HepG2 (cell line): ENCODE measurements around the gene FBF1. TPM values are rescaled to one million over a fixed set of nuclear protein-coding genes. Genes with fewer than 3 reads are reported as not detected.

Experiments
- ATF2 ChIP-seq: sonication (generic); formaldehyde crosslinking; IDR thresholded peaks from 2 replicates; pipeline ENCODE4 v1.4.0; 2020; ENCODE audit warnings: missing genetic modification reagents
- BCL6 ChIP-seq: IDR thresholded peaks from 2 replicates; pipeline ENCODE4 v1.6.1; 2016; ENCODE audit warnings: missing genetic modification reagents, missing compliant biosample characterization
- FOXP1 ChIP-seq, 2 experiments: fragments of 450-650 bp in 1 of 2; IDR thresholded peaks; 2 replicates each; pipeline ENCODE4 v1.6.1; 2017 to 2018; ENCODE audit warnings: antibody characterized with exemption in 1 of 2
- FUBP1 ChIP-seq: sonication (generic); formaldehyde crosslinking; IDR thresholded peaks from 2 replicates; pipeline ENCODE4 v1.5.1; 2020; ENCODE audit warnings: missing genetic modification reagents, mild to moderate bottlenecking, borderline replicate concordance
- HDAC6 ChIP-seq: fragments of 200-600 bp; sonication (generic); IDR thresholded peaks from 2 replicates; pipeline ENCODE4 v1.7.0; 2017; ENCODE audit warnings: mild to moderate bottlenecking, antibody characterized with exemption, low read length, low read depth
- HES4 ChIP-seq: sonication (generic); formaldehyde crosslinking; IDR thresholded peaks from 2 replicates; pipeline ENCODE4 v1.9.0; 2021; ENCODE audit warnings: mild to moderate bottlenecking, missing genetic modification reagents, borderline replicate concordance
- NFRKB ChIP-seq: fragments of 450-650 bp; IDR thresholded peaks from 2 replicates; pipeline ENCODE4 v1.6.1; 2017
- RBM22 ChIP-seq: fragments of 200-400 bp; formaldehyde crosslinking; optimal IDR thresholded peaks from 2 replicates; pipeline ENCODE3; 2017; ENCODE audit warnings: mild to moderate bottlenecking, low read length, moderate library complexity
- RXRB ChIP-seq: IDR thresholded peaks from 2 replicates; pipeline ENCODE4 v1.6.1; 2016; ENCODE audit warnings: borderline replicate concordance, missing genetic modification reagents, missing compliant biosample characterization
- SSRP1 ChIP-seq: IDR thresholded peaks from 2 replicates; pipeline ENCODE4 v1.6.1; 2016; ENCODE audit warnings: control low read depth
- TCF7 ChIP-seq: sonication (generic); IDR thresholded peaks from 2 replicates; pipeline ENCODE4 v1.6.1; 2016; ENCODE audit warnings: antibody characterized with exemption, low read depth
- ZFX ChIP-seq: sonication (generic); formaldehyde crosslinking; IDR thresholded peaks from 2 replicates; pipeline ENCODE4 v1.4.0; 2020; ENCODE audit warnings: mild to moderate bottlenecking, low read depth, missing genetic modification reagents, moderate library complexity
- ZNF280B ChIP-seq: sonication (generic); formaldehyde crosslinking; IDR thresholded peaks from 2 replicates; pipeline ENCODE4 v1.5.0; 2020; ENCODE audit warnings: missing genetic modification reagents, mild to moderate bottlenecking, borderline replicate concordance
- ZNF550 ChIP-seq: sonication (generic); formaldehyde crosslinking; IDR thresholded peaks from 2 replicates; pipeline ENCODE4 v1.4.0; 2020; ENCODE audit warnings: mild to moderate bottlenecking, missing genetic modification reagents, borderline replicate concordance
- ZNF557 ChIP-seq: sonication (generic); formaldehyde crosslinking; IDR thresholded peaks from 2 replicates; pipeline ENCODE4 v1.4.0; 2020; ENCODE audit warnings: missing genetic modification reagents
- ZNF646 ChIP-seq: sonication (generic); formaldehyde crosslinking; IDR thresholded peaks from 2 replicates; pipeline ENCODE4 v1.9.0; 2021; ENCODE audit warnings: mild to moderate bottlenecking, missing genetic modification reagents
- polyA plus RNA-seq, 8 experiments: library from polyadenylated mRNA; depleted of rRNA in 3 of 8; stranded (reverse) in 7 of 8; unstranded in 1 of 8; fragments of >200 nt; fragmentation: Illumina TruSeq in 4 of 8; extraction: Trizol in 4 of 8; gene quantifications; 2 replicates each; pipeline versions ENCODE4 v1.2.1 to v1.2.3, GENCODE V29; 2011 to 2016; ENCODE audit warnings: low read depth in 4 of 8, missing spikeins in 1 of 8, mixed read lengths in 1 of 8; ENCODE audit not compliant: insufficient read depth in 1 of 8
- total RNA-seq, 5 experiments: library from RNA; depleted of rRNA; stranded (reverse); fragments of >200 nt; fragmentation: Illumina TruSeq; extraction: Trizol; gene quantifications; 2 replicates each; pipeline ENCODE4 v1.2.3, GENCODE V29; 2016; ENCODE audit warnings: low read depth in 1 of 5

Gene FBF1
- total and polyA plus RNA-seq, 2 of the 13 experiments (the other 11 are each of a cell fraction or from before 2014, with no cell fraction given): 2.4 to 8.1 TPM

- no peak for TF ChIP-seq RBM22
- no peak for TF ChIP-seq HDAC6
- TF ChIP-seq TCF7: peak; percentile 54
- TF ChIP-seq ZNF550: no peak
- TF ChIP-seq HES4 (CRISPR knock-in tag): no peak
- TF ChIP-seq SSRP1 (CRISPR knock-in tag): no peak
- peak; percentile 46 for TF ChIP-seq BCL6 (CRISPR knock-in tag)
- no peak for TF ChIP-seq FUBP1 (CRISPR knock-in tag)
- TF ChIP-seq ZNF280B: no peak
- TF ChIP-seq ATF2: peak; percentile 74; the same call in 1 of the 2 replicates
- TF ChIP-seq RXRB (CRISPR knock-in tag): peak; percentile 82
- no peak for TF ChIP-seq ZFX (CRISPR knock-in tag)
- no peak for TF ChIP-seq ZNF557 (CRISPR knock-in tag)
- TF ChIP-seq ZNF646 (CRISPR knock-in tag): peak; percentile 87
- no peak for TF ChIP-seq FOXP1 (IDR thresholded peaks at IDR 0.05)
- peak; percentile 67 for TF ChIP-seq FOXP1 (CRISPR knock-in tag; IDR thresholded peaks at IDR 0.05)
- TF ChIP-seq NFRKB: no peak
Measured at GRCh38 chr17:75976175-75976848, 35.5 kb upstream of the FBF1 start (continued).
